Nucleus accumbens (tissue), 56 donors: Measurements from ENCODE around the gene FAM8A1.

ENCODE experiments used
- DNase-seq, 56 donors: peaks; one replicate each; lab custom pipeline; 2025; lab: John Stamatoyannopoulos, UW

Gene FAM8A1

GRCh38 chr6:17600527-17601385 is 654 bp downstream of the FAM8A1 start:
- peak in 43 of 56 donors; percentile 4 to 75 (median 55) for DNase-seq

GRCh38 chr6:17601386-17601703 is 1.2 kb downstream of the FAM8A1 start:
- DNase-seq: no peak

- DNase-seq: no peak
Observed at GRCh38 chr6:17602888-17603287, 2.8 kb downstream of the FAM8A1 start.

GRCh38 chr6:17606606-17607005 is 6.5 kb downstream of the FAM8A1 start:
- DNase-seq: no peak

- no peak for DNase-seq
Observed at GRCh38 chr6:17610835-17611234, 10.7 kb downstream of the FAM8A1 start.

- no peak for DNase-seq
Observed at GRCh38 chr6:17612048-17612447, 11.9 kb downstream of the FAM8A1 start.

GRCh38 chr6:17615794-17616193 is 15.7 kb downstream of the FAM8A1 start:
- no peak for DNase-seq

- no peak for DNase-seq
Observed at GRCh38 chr6:17621003-17621402, 20.9 kb downstream of the FAM8A1 start.

- DNase-seq: no peak
Observed at GRCh38 chr6:17622144-17622543, 22.0 kb downstream of the FAM8A1 start.

GRCh38 chr6:17624396-17624795 is 24.3 kb downstream of the FAM8A1 start:
- no peak for DNase-seq

- DNase-seq: no peak
Observed at GRCh38 chr6:17628873-17629272, 28.8 kb downstream of the FAM8A1 start.

- no peak for DNase-seq
Observed at GRCh38 chr6:17629824-17630510, 29.9 kb downstream of the FAM8A1 start.

- DNase-seq: no peak
Observed at GRCh38 chr6:17630511-17631073, 30.5 kb downstream of the FAM8A1 start.

GRCh38 chr6:17632934-17633333 is 32.8 kb downstream of the FAM8A1 start:
- no peak for DNase-seq

- no peak for DNase-seq
Observed at GRCh38 chr6:17633465-17634188, 33.5 kb downstream of the FAM8A1 start.

- DNase-seq: no peak
Observed at GRCh38 chr6:17635568-17635967, 35.5 kb downstream of the FAM8A1 start.

- DNase-seq: no peak
Observed at GRCh38 chr6:17638212-17638715, 38.2 kb downstream of the FAM8A1 start.

GRCh38 chr6:17640477-17640917 is 40.4 kb downstream of the FAM8A1 start:
- DNase-seq: no peak

GRCh38 chr6:17648745-17649144 is 48.6 kb downstream of the FAM8A1 start:
- no peak for DNase-seq

- no peak for DNase-seq
Observed at GRCh38 chr6:17650656-17651309, 50.7 kb downstream of the FAM8A1 start.
